GM12878 (cell line): ENCODE data around the gene CAP2. TPM values are rescaled to one million over a fixed set of nuclear protein-coding genes. Genes with fewer than 3 reads are reported as not detected.

Experiments
- ATAC-seq: fragments of 200-7000 bp; cut with Tn5 transposase; 3 replicates; pipeline ENCODE4 v1.9.1; 2020; ENCODE audit warnings: mild to moderate bottlenecking, moderate library complexity
- BruUV-seq: library from RNA; stranded (reverse); fragments of 400-500 nt; replicated peaks from 2 replicates; lab custom pipeline; 2021; lab: Mats Ljungman, UMichigan
- CTCF ChIA-PET: fragments of 300-600 bp; sonication (Branson Sonifier 250); formaldehyde crosslinking; extraction: SDS; loops from one replicate; lab custom pipeline; 2021; ENCODE audit warnings: inconsistent platforms; lab: Yijun Ruan, JAX
- POLR2A ChIA-PET: fragments of 350-600 bp; formaldehyde crosslinking; extraction: SDS; loops from one replicate; lab custom pipeline; 2021; ENCODE audit warnings: inconsistent platforms; lab: Charles Lee
- RAD21 ChIA-PET: fragments of 300-600 bp; sonication (Branson Sonifier 250); formaldehyde crosslinking; loops from one replicate; lab custom pipeline; 2023; ENCODE audit warnings: antibody characterized with exemption; ENCODE audit not compliant: unreplicated experiment; lab: Charles Lee
- SMC1A ChIA-PET: fragments of 300-600 bp; sonication (Branson Sonifier 250); formaldehyde crosslinking; loops from one replicate; lab custom pipeline; 2023; ENCODE audit not compliant: unreplicated experiment, uncharacterized antibody; lab: Charles Lee
- DNase-seq: peaks from one replicate; pipeline ENCODE4 v3.0.0-alpha.2; 2011; ENCODE audit warnings: low read depth, low spot score
- FAIRE-seq: peaks from 3 replicates; lab custom pipeline; 2011; peaks lifted over from hg19 to GRCh38; lab: Jason Lieb, UNC
- H2AFZ ChIP-seq: 2 replicates; pipeline ENCODE4 v1.6.0; 2011; ENCODE audit warnings: low read depth, low read length, control low read depth; ENCODE audit not compliant: control insufficient read depth
- H3K27ac ChIP-seq: 2 replicates; pipeline ENCODE4 v1.5.1; 2011; ENCODE audit warnings: control low read depth; ENCODE audit not compliant: control insufficient read depth, insufficient read depth
- H3K27me3 ChIP-seq, 2 experiments: replicated peaks in 1 of 2; 2 replicates each; pipeline versions ENCODE4 v1.6.0 to v1.6.1; 2011; ENCODE audit warnings: low read length in 1 of 2; ENCODE audit not compliant: control insufficient read depth in 2 of 2, insufficient read depth in 2 of 2
- H3K36me3 ChIP-seq, 2 experiments: 2 replicates each; pipeline ENCODE4 v1.5.1; 2011; ENCODE audit warnings: low read length in 1 of 2; ENCODE audit not compliant: control insufficient read depth in 2 of 2, insufficient read depth in 2 of 2
- H3K4me1 ChIP-seq: 2 replicates; pipeline ENCODE4 v1.6.1; 2011; ENCODE audit warnings: mild to moderate bottlenecking, low read length, moderate library complexity, mixed read lengths; ENCODE audit not compliant: control insufficient read depth, insufficient read depth
- H3K4me2 ChIP-seq: 2 replicates; pipeline ENCODE4 v1.6.0; 2011; ENCODE audit warnings: control low read depth; ENCODE audit not compliant: control insufficient read depth, insufficient read depth
- H3K4me3 ChIP-seq: fragments of 200-600 bp; sonication (generic); 2 replicates; pipeline ENCODE4 v1.5.1; 2016
- H3K79me2 ChIP-seq: 2 replicates; pipeline ENCODE4 v1.6.0; 2011; ENCODE audit warnings: low read length; ENCODE audit not compliant: control insufficient read depth, insufficient read depth
- H3K9ac ChIP-seq: 2 replicates; pipeline ENCODE4 v1.8.0; 2011; ENCODE audit warnings: low read length, control low read depth, mixed read lengths; ENCODE audit not compliant: control insufficient read depth, insufficient read depth
- H3K9me3 ChIP-seq: replicated peaks from 3 replicates; pipeline ENCODE4 v1.5.1; 2011; ENCODE audit warnings: mild to moderate bottlenecking, low read length; ENCODE audit not compliant: control insufficient read depth, insufficient read depth
- H4K20me1 ChIP-seq: 2 replicates; pipeline ENCODE4 v1.6.0; 2011; ENCODE audit not compliant: control insufficient read depth, insufficient read depth
- NFIC ChIP-seq: IDR thresholded peaks from 2 replicates; pipeline ENCODE4 v1.6.1; 2012; ENCODE audit warnings: low read depth, mild to moderate bottlenecking, inconsistent platforms, low read length, moderate library complexity
- NR2C2 ChIP-seq: IDR thresholded peaks from 2 replicates; pipeline ENCODE4 v1.6.1; 2011; ENCODE audit warnings: borderline replicate concordance, low read depth; ENCODE audit not compliant: control insufficient read depth, insufficient read length
- POLR2AphosphoS5 ChIP-seq: IDR thresholded peaks from 2 replicates; pipeline ENCODE4 v1.6.1; 2011; ENCODE audit warnings: mild to moderate bottlenecking, low read length, inconsistent platforms
- POU2F2 ChIP-seq: IDR thresholded peaks from 3 replicates; pipeline ENCODE4 v1.6.1; 2011; ENCODE audit warnings: low read depth, mild to moderate bottlenecking, low read length, borderline replicate concordance
- SUPT20H ChIP-seq: IDR thresholded peaks from 2 replicates; pipeline ENCODE4 v1.6.1; 2011; ENCODE audit warnings: low read depth, mild to moderate bottlenecking, low read length, moderate library complexity, borderline replicate concordance; ENCODE audit not compliant: control insufficient read depth
- WGBS: methylation state at CpG from one replicate; pipeline ENCODE4 v1.1.6; 2016; ENCODE audit warnings: low lambda C conversion rate; ENCODE audit not compliant: insufficient replicate concordance, insufficient coverage; ENCODE audit errors: missing lambda C conversion rate; 5-methylcytosine and 5-hydroxymethylcytosine counted together
- in situ Hi-C: fragments of 300-500 bp; cut with MboI; formaldehyde crosslinking; loops from 9 replicates; pipeline ENCODE4 v1.14.3; 2018; ENCODE audit warnings: mixed read lengths
- intact Hi-C: fragments of 100-400 bp; cut with micrococcal nuclease; formaldehyde crosslinking; loops from one replicate; pipeline ENCODE4 v1.14.2; 2022; ENCODE audit not compliant: unreplicated experiment
- polyA plus RNA-seq, 11 experiments: library from polyadenylated mRNA; depleted of rRNA in 4 of 11; unstranded in 6 of 11; stranded (reverse) in 5 of 11; fragments of >200 nt; fragmentation: Nextera tagmentation in 4 of 11; fragmentation: Illumina TruSeq in 1 of 11; extraction: Ambion mirVana in 4 of 11; extraction: Trizol in 1 of 11; gene quantifications; 1 replicate in 1 of 11; 2 replicates in 10 of 11; pipeline versions ENCODE4 v1.2.1 to v1.2.3, GENCODE V29; 2011 to 2016; ENCODE audit warnings: inconsistent platforms in 2 of 11, missing spikeins in 2 of 11, low read depth in 1 of 11
- total RNA-seq, 4 experiments: library from RNA; depleted of rRNA in 3 of 4; stranded (reverse); fragments of >200 nt in 3 of 4; fragmentation: Illumina TruSeq in 1 of 4; extraction: Trizol in 1 of 4; gene quantifications; 2 replicates each; pipeline versions ENCODE4 v1.2.1 to v1.2.3, GENCODE V29; 2013 to 2021
- TF ChIP-seq, protein P1 (sequence below), 3 experiments: IDR thresholded peaks in 2 of 3; conservative IDR thresholded peaks in 1 of 3; 2 replicates each; pipeline ENCODE4 v1.5.1; 2011; ENCODE audit warnings: low read depth in 3 of 3, low read length in 3 of 3, mild to moderate bottlenecking in 3 of 3, control low read depth in 2 of 3, moderate library complexity in 2 of 3, inconsistent platforms in 1 of 3, mixed read lengths in 1 of 3; ENCODE audit not compliant: control insufficient read depth in 2 of 3, insufficient read depth in 1 of 3; ENCODE audit errors: extremely low read depth in 1 of 3

The CAP2 gene
- total and polyA plus RNA-seq, 10 of the 15 experiments (the other 5 are each of a cell fraction or from before 2014, with no cell fraction given): 0.10 to 2.0 (median 0.15) TPM; not detected in 7

DNA sequence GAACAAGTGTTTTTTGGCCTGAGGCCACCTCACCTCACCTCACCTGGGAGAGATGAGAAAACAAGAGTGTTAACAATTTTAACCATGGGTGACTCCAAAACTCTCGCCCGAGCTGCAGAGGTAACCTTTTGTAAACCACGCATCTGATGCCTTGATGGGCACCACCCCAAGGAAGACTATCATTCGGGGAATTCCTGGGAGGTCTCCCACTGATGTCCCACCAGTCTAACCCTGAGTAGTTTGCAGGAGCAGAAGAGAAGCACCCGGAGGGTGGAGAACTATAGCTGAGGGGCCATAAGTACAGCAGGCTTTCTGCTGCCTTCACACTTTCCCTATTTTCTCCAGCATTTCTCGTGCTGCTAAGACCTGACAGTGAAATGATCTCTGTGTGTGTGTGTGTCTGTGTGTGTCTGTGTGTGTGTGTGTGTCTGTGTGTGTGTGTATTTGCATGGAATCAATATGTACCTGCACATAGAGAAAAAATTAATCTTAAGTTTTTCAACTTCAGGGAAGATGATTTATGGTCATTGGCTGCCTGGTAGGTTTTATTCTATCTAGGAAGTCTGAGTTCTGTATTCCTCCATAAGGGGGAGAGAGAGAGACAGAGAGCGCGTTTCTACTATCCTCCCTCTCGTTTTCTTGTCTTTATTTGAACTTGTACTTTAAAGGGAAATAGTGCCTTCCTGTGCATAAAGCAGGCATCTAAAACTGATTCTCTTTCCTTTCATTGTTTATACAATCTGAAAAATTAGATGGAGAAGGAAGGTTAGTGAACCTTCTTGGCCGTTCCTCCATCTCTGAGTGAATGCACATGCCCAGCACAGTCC, 75.8 kb downstream of the CAP2 start:
- Histone ChIP-seq H3K4me3 (no peak overlapping the region), H4K20me1 (no peaks in the 10 kb centered on the region), H3K4me1 (no peaks in the 10 kb centered on the region), H3K9me3 (no peaks in the 10 kb centered on the region), H3K27me3 (no peaks in the 10 kb centered on the region), H3K4me2 (no peak overlapping the region), H3K27ac (no peak overlapping the region), H3K9ac (no peak overlapping the region), H3K79me2 (no peaks in the 10 kb centered on the region), H2AFZ (no peak overlapping the region), H3K36me3 (no peaks in the 10 kb centered on the region)
- in situ Hi-C loops: no loop called here
- ATAC-seq (peak; percentile 60), DNase-seq (no peak), FAIRE-seq (no peak)
- intact Hi-C loops: no loop called here
- ChIA-PET POLR2A (no interaction called here), RAD21 (interaction anchor here (1.6 to 1.7 kb wide), 2 partner anchors 38 to 115 kb away, joined by 3 to 9 read pairs; no protein-coding TSS in a partner anchor), CTCF (interaction anchor here (0.7 to 2.8 kb wide), 6 partner anchors 11 to 71 kb away, joined by 3 to 9 read pairs (median 4); no protein-coding TSS in a partner anchor), SMC1A (interaction anchor here (0.8 to 2.1 kb wide), 5 partner anchors 22 to 115 kb away, joined by 3 to 9 read pairs (median 4); no protein-coding TSS in a partner anchor)
- TF ChIP-seq, protein P1, sequence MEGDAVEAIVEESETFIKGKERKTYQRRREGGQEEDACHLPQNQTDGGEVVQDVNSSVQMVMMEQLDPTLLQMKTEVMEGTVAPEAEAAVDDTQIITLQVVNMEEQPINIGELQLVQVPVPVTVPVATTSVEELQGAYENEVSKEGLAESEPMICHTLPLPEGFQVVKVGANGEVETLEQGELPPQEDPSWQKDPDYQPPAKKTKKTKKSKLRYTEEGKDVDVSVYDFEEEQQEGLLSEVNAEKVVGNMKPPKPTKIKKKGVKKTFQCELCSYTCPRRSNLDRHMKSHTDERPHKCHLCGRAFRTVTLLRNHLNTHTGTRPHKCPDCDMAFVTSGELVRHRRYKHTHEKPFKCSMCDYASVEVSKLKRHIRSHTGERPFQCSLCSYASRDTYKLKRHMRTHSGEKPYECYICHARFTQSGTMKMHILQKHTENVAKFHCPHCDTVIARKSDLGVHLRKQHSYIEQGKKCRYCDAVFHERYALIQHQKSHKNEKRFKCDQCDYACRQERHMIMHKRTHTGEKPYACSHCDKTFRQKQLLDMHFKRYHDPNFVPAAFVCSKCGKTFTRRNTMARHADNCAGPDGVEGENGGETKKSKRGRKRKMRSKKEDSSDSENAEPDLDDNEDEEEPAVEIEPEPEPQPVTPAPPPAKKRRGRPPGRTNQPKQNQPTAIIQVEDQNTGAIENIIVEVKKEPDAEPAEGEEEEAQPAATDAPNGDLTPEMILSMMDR (IDR thresholded peaks at IDR 0.05 in 2 of 3, conservative IDR thresholded peaks at IDR 0.05 in 1 of 3; ENCODE audit: control insufficient read depth in 2 of 3, extremely low read depth in 1 of 3, insufficient read depth in 1 of 3, low read depth in 3 of 3, low read length in 3 of 3): peak in 1 of 3 experiments; percentile 16; a peak in 1 of 6 replicates
- TF ChIP-seq NFIC: no peak
- TF ChIP-seq SUPT20H: no peak
- no peak for TF ChIP-seq POU2F2
- no peak for TF ChIP-seq POLR2AphosphoS5
- TF ChIP-seq NR2C2: no peak
- BruUV-seq: no TSS peak
- 25% methylated on average over 10 of the region's 10 CpGs for WGBS
